ENCODE data around the gene NUP107. TPM values are rescaled to one million over a fixed set of nuclear protein-coding genes. Genes with fewer than 3 reads are reported as not detected.
A peak's percentile ranks its signal among the peaks of the same experiment; 100 is the strongest.

Gene NUP107
- total and polyA plus RNA-seq, 4 donors, result 32.3 to 56.2 (median 46.8) TPM

DNA sequence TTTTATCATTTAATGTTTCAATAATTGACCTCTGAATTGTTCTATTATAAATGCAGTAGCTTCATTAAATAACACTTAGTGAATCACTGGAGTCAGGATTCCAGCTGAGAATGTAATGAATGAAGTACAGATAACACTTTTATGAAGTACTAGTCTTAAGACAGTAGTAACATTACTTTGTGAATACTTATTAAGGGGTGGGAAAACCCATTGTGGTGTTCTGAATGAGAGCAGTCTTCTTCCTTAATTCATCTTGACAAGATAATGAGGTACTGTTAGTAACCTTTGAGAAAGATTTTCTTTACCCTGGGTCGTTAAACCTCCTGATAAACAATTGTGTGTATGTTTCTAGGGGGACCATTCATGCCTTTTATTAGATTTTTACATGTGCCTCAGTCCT lies 12.7 kb downstream of the NUP107 start:
- no peak overlapping the region for H3K4me3 ChIP-seq (ENCODE audit: low read depth, low read length)
- DNase-seq (ENCODE audit: low read depth in 4 of 6, low spot score in 6 of 6), result no peak
- H3K27ac ChIP-seq (ENCODE audit: low read depth, low read length), result no peak overlapping the region
- H3K9me3 ChIP-seq (ENCODE audit: control insufficient read depth, insufficient read depth, low read length), result no peaks in the 10 kb centered on the region
- H3K36me3 ChIP-seq (ENCODE audit: control insufficient read depth, insufficient read depth, low read length), result peaks cover 35% of the 10 kb centered on the region
- H3K4me1 ChIP-seq (ENCODE audit: control insufficient read depth, insufficient read depth, low read length), result no peaks in the 10 kb centered on the region
- H3K27me3 ChIP-seq (ENCODE audit: control insufficient read depth, insufficient read depth, low read length), result no peaks in the 10 kb centered on the region
- WGBS (ENCODE audit: insufficient coverage), result no CpG with 5 or more reads among the region's 1 CpG

DNA sequence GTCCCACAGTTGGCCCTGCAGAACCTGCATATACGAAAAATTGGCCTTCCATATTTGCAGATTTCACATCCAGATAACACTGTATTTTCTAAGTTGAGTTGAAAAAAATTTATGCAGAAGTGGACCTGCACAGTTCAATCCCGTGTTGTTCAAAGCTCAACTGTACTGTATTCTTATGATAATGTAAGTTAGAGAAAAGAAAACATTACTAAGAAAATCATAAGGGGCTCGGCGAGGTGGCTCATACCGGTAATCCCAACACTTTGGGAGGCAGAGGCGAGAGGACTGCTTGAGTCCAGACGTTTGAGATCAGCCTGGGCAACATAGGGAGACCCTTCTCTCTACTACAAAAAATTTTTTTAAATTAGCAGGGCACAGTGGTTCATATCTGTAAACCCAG lies 41.0 kb downstream of the NUP107 start:
- WGBS (ENCODE audit: insufficient coverage), result 100% methylated on average over 2 of the region's 7 CpGs
- Histone ChIP-seq H3K27ac (ENCODE audit: low read depth, low read length) (no peak overlapping the region), H3K4me1 (ENCODE audit: control insufficient read depth, insufficient read depth, low read length) (no peaks in the 10 kb centered on the region), H3K9me3 (ENCODE audit: control insufficient read depth, insufficient read depth, low read length) (no peaks in the 10 kb centered on the region), H3K4me3 (ENCODE audit: low read depth, low read length) (no peak overlapping the region), H3K36me3 (ENCODE audit: control insufficient read depth, insufficient read depth, low read length) (peaks cover 31% of the 10 kb centered on the region), H3K27me3 (ENCODE audit: control insufficient read depth, insufficient read depth, low read length) (no peaks in the 10 kb centered on the region)
- no peak for DNase-seq (ENCODE audit: low read depth in 4 of 6, low spot score in 6 of 6)

DNA sequence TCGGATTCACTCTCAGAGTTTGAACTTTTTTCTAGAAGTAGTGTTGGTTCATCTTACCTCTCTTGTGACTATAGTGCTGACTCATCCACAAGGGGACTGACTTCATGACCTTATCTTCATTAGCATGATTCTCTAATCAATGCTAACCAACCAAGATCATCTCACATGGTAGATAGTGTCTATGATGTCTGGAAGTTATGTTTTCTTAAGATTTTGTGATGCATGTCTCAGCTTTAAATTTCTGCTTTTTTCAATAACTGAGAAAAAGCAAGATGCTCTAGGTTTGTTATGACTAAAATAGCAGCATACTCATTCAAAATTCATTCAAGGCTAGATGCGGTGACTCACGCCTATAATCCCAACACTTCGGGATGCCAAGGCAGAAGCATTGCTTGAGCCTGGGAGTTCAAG lies 46.9 kb downstream of the NUP107 start:
- no peak for DNase-seq (ENCODE audit: low read depth in 4 of 6, low spot score in 6 of 6)
- no peaks in the 10 kb centered on the region for H3K4me1 ChIP-seq (ENCODE audit: control insufficient read depth, insufficient read depth, low read length)
- 94% methylated on average over 3 of the region's 4 CpGs for WGBS (ENCODE audit: insufficient coverage)
- H3K36me3 ChIP-seq (ENCODE audit: control insufficient read depth, insufficient read depth, low read length), result peaks cover 37% of the 10 kb centered on the region
- no peaks in the 10 kb centered on the region for H3K27me3 ChIP-seq (ENCODE audit: control insufficient read depth, insufficient read depth, low read length)
- H3K4me3 ChIP-seq (ENCODE audit: low read depth, low read length), result no peak overlapping the region
- H3K9me3 ChIP-seq (ENCODE audit: control insufficient read depth, insufficient read depth, low read length), result no peaks in the 10 kb centered on the region
- H3K27ac ChIP-seq (ENCODE audit: low read depth, low read length), result no peak overlapping the region

DNA sequence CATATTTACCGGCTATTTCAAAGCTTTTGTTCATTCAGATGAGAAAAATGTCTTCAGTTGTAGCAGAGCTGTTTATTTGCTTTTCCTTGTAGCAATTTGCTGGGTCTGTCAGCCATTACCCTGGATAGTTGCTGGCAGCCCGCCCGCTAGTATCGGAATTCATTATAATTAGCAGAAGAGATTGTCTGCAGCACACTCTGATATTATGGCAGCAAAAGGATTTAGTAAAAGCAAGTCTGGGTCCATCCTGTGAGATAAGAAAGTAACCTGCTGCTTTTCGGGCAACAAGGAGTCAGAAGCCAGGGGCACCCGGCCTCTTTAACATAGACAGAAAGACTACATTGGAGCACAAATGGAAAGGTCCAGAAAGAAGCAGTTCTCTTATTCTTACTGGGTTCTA lies 53.1 kb downstream of the NUP107 start:
- Histone ChIP-seq H3K27me3 (ENCODE audit: control insufficient read depth, insufficient read depth, low read length) (no peaks in the 10 kb centered on the region), H3K27ac (ENCODE audit: low read depth, low read length) (no peak overlapping the region), H3K4me1 (ENCODE audit: control insufficient read depth, insufficient read depth, low read length) (no peaks in the 10 kb centered on the region), H3K36me3 (ENCODE audit: control insufficient read depth, insufficient read depth, low read length) (peaks cover 23% of the 10 kb centered on the region), H3K9me3 (ENCODE audit: control insufficient read depth, insufficient read depth, low read length) (no peaks in the 10 kb centered on the region), H3K4me3 (ENCODE audit: low read depth, low read length) (no peak overlapping the region)
- DNase-seq (ENCODE audit: low read depth in 4 of 6, low spot score in 6 of 6), result peak in 1 of 6 donors; percentile 5
- 97% methylated on average over 4 of the region's 6 CpGs for WGBS (ENCODE audit: insufficient coverage)

DNA sequence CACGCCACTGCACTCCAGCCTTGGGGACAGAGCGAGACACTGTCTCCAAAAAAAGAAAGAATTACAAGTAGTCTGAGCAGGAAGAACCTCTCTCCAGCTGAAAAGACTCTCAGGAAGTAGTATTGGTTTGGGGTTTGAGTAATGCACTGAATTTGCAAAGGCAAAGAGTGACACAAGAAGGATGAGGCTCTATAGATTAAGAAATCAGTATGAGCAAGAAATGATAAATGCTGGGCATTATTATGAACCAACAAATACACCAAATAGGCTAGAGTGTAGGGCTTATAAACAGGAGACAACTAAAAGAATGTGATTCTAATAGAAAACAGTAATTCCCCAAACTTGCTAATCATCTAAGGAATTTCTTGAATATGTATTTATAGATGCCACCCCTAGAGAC lies 56.6 kb downstream of the NUP107 start:
- H3K4me1 ChIP-seq (ENCODE audit: control insufficient read depth, insufficient read depth, low read length), result peaks cover 12% of the 10 kb centered on the region
- H3K27ac ChIP-seq (ENCODE audit: low read depth, low read length), result no peak overlapping the region
- H3K9me3 ChIP-seq (ENCODE audit: control insufficient read depth, insufficient read depth, low read length), result no peaks in the 10 kb centered on the region
- WGBS (ENCODE audit: insufficient coverage), result no CpG with 5 or more reads among the region's 2 CpGs
- H3K27me3 ChIP-seq (ENCODE audit: control insufficient read depth, insufficient read depth, low read length), result no peaks in the 10 kb centered on the region
- no peak overlapping the region for H3K4me3 ChIP-seq (ENCODE audit: low read depth, low read length)
- H3K36me3 ChIP-seq (ENCODE audit: control insufficient read depth, insufficient read depth, low read length), result peaks cover 4% of the 10 kb centered on the region
- no peak for DNase-seq (ENCODE audit: low read depth in 4 of 6, low spot score in 6 of 6)

DNA sequence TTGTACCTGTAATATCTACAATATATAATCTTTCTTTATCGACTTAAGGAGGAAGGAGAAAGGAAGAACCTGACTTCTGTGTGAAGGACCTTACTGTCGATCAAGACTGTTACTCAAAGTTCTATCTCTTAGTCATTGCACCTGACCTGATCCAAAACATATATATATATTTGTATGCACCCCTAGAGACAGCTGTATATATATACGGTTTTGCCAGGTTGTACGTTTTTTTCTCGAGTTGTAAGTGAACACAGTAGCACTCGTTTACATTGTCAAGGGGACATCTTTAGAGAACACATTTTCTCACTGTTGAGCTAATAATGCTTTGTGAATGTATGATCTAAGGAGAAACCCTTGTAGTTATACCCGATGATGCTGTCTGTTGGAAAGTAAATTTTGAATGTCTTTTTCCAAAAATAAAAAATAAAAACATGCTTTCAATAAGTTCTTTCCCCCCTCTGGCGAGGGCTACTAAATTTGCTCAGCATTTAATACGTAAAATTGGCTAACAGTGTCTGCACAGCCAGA lies 58.7 kb downstream of the NUP107 start:
- 29% methylated on average over 1 of the region's 9 CpGs for WGBS (ENCODE audit: insufficient coverage)
- DNase-seq (ENCODE audit: low read depth in 4 of 6, low spot score in 6 of 6), result no peak
- peak overlapping the region; percentile 84 for H3K27ac ChIP-seq (ENCODE audit: low read depth, low read length)

DNA sequence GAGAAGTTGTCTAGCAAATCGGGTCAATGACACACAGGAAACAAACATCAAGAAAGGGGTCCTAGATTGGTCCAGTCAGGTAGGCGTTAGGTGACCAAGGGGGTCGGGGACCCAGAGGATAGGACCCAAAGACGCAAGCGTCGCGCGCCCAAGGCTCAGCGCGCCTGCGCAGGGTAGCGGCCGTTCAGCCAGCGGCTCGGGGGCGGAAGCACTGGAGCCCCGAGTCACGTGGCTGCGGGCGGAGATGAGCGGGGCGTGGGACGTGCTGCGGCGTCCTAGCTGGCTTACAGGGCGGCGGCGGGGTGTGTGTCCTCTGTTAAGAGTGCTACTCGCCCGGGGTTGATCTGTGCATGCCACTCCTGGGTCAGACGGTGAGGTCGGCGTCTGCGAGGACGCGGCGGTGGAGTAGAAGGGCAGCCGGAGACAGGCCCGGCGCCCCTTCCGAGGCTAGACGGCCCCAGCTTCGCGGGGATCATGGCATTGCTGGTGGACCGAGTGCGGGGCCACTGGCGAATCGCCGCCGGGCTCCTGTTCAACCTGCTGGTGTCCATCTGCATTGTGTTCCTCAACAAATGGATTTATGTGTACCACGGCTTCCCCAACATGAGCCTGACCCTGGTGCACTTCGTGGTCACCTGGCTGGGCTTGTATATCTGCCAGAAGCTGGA lies 59.3 kb downstream of the NUP107 start, which contains the start of gene SLC35E3:
TSS of gene SLC35E3 (plus strand) at position 273 of the 668 bp plus-strand sequence. CDS start at position 475, 202 bp downstream.
- H3K27ac ChIP-seq (ENCODE audit: low read depth, low read length), result peak within 1 kb of the TSS; percentile 84
- 0% methylated on average over 52 of the region's 52 CpGs for WGBS (ENCODE audit: insufficient coverage)

More for the DNA sequence above, 58.7 kb downstream of the NUP107 start:
- Histone ChIP-seq H3K4me3 (ENCODE audit: low read depth, low read length) (peak overlapping the region; percentile 92), H3K9me3 (ENCODE audit: control insufficient read depth, insufficient read depth, low read length) (no peaks in the 10 kb centered on the region), H3K27me3 (ENCODE audit: control insufficient read depth, insufficient read depth, low read length) (no peaks in the 10 kb centered on the region), H3K36me3 (ENCODE audit: control insufficient read depth, insufficient read depth, low read length) (peaks cover 2% of the 10 kb centered on the region), H3K4me1 (ENCODE audit: control insufficient read depth, insufficient read depth, low read length) (peaks cover 14% of the 10 kb centered on the region)

DNA sequence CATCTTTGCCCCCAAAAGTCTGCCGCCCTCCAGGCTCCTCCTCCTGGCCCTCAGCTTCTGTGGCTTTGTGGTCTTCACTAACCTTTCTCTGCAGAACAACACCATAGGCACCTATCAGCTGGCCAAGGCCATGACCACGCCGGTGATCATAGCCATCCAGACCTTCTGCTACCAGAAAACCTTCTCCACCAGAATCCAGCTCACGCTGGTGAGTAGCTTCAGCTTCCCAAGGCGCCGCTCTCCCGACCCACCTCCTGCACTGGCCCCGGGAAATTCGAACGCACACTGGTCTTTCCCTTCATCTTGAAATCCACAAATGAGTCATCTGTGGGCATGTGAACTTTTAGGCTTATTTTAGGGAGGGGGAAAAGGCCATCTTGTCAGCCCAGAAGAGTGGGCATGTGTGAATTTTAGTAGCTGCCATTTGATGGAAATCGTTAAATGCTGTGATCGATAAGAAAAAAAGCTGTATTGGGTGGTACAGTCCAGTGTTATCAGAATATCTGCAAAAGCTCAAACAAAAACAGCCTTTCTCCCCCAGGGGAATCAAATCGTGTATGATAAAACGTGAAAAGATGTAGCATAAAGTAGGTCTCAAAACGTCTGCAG lies 59.9 kb downstream of the NUP107 start:
- H3K36me3 ChIP-seq (ENCODE audit: control insufficient read depth, insufficient read depth, low read length), result peaks cover 9% of the 10 kb centered on the region
- peak overlapping the region; percentile 84 for H3K27ac ChIP-seq (ENCODE audit: low read depth, low read length)
- peak overlapping the region; percentile 92 for H3K4me3 ChIP-seq (ENCODE audit: low read depth, low read length)
- peak in 5 of 6 donors; percentile 36 to 82 (median 53) for DNase-seq (ENCODE audit: low read depth in 4 of 6, low spot score in 6 of 6)
- H3K27me3 ChIP-seq (ENCODE audit: control insufficient read depth, insufficient read depth, low read length), result no peaks in the 10 kb centered on the region
- 0% methylated on average over 6 of the region's 15 CpGs for WGBS (ENCODE audit: insufficient coverage)
- no peaks in the 10 kb centered on the region for H3K9me3 ChIP-seq (ENCODE audit: control insufficient read depth, insufficient read depth, low read length)
- peaks cover 15% of the 10 kb centered on the region for H3K4me1 ChIP-seq (ENCODE audit: control insufficient read depth, insufficient read depth, low read length)

More for the DNA sequence above, 59.3 kb downstream of the NUP107 start, which contains the start of gene SLC35E3:
- Histone ChIP-seq H3K9me3 (ENCODE audit: control insufficient read depth, insufficient read depth, low read length) (no peaks in the 10 kb centered on the region), H3K4me1 (ENCODE audit: control insufficient read depth, insufficient read depth, low read length) (peaks cover 15% of the 10 kb centered on the region), H3K4me3 (ENCODE audit: low read depth, low read length) (peak within 1 kb of the TSS; percentile 92), H3K36me3 (ENCODE audit: control insufficient read depth, insufficient read depth, low read length) (peaks cover 4% of the 10 kb centered on the region), H3K27me3 (ENCODE audit: control insufficient read depth, insufficient read depth, low read length) (no peaks in the 10 kb centered on the region)
- peak; percentile 75 to 97 (median 88) for DNase-seq (ENCODE audit: low read depth in 4 of 6, low spot score in 6 of 6)

DNA sequence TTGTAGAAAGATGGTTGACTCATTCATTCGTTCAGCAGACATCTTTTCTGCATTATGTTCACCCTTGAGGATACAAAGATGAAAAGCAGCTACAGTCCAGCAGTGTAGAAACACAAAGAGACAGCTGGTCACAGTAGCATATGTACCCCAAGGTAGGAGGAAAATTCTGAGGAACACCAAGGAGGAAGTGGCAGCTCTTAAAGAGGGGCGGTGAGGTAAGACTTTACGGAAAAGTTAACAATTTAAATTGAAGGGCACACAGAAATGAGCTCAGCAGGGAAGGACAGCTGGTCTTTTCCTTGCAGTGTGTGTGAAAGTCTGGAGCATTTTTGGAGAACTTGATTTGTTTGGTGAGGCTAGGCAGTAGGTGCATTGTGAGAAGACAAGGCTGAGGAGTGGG lies 62.7 kb downstream of the NUP107 start:
- no peak overlapping the region for H3K4me3 ChIP-seq (ENCODE audit: low read depth, low read length)
- WGBS (ENCODE audit: insufficient coverage), result 82% methylated on average over 3 of the region's 3 CpGs
- peaks cover 15% of the 10 kb centered on the region for H3K4me1 ChIP-seq (ENCODE audit: control insufficient read depth, insufficient read depth, low read length)
- no peak for DNase-seq (ENCODE audit: low read depth in 4 of 6, low spot score in 6 of 6)
- peaks cover 29% of the 10 kb centered on the region for H3K36me3 ChIP-seq (ENCODE audit: control insufficient read depth, insufficient read depth, low read length)
- H3K27me3 ChIP-seq (ENCODE audit: control insufficient read depth, insufficient read depth, low read length), result no peaks in the 10 kb centered on the region
- no peaks in the 10 kb centered on the region for H3K9me3 ChIP-seq (ENCODE audit: control insufficient read depth, insufficient read depth, low read length)
- no peak overlapping the region for H3K27ac ChIP-seq (ENCODE audit: low read depth, low read length)

All from spinal cord (tissue), 10 donors.